ENCODE results near the gene MAEA. TPM values are rescaled to one million over a fixed set of nuclear protein-coding genes. Genes with fewer than 3 reads are reported as not detected.

MAEA gene
- total and polyA plus RNA-seq, 8 donors = 43.8 to 70.4 (median 56.1) TPM

DNA sequence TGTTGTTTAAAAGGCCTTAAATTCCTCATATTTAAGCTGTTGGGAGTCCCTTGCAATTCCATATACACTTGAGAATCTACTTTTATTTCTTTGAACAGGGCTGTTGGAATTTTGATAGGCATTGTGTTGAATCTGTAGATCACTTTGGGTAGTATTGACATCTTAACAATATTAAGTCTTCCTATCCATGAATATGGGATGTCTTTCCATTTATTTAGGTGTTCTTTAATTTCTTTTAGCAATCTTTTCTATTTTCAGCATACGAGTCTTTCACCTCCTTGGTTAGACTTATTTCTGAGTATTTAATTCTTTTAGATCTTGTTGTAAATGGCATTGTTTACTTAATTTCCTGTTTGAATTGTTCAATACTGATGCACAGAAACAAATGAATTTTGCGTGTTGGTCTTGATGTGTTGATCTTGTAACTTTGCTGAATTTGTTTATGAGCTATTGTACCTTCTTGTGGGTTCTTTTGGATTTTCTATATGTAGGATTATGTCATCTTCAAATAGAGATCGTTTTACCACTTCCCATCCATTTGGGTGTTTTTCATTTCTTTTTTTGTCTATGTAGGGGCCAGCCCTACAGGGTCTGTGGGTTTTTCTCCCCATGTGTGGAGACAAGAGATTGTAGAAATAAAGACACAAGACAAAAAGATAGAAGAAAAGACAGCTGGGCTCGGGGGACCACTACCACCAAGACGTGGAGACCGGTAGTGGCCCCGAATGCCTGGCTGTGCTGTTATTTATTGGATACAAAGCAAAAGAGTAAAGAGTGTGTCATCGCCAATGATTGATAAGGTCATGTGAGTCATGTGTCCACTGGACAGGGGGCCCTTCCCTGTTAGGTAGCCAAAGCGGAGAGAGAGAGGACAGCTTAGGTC, 22.6 kb upstream of the MAEA start:
- no peak overlapping the region for H3K27ac ChIP-seq
- intact Hi-C loops (cut with DNase I) = loop anchor here in 1 of 2 donors (10.0 kb wide), 1 partner anchor 132 kb away; no protein-coding TSS in a partner anchor
- no peak overlapping the region for H3K4me3 ChIP-seq
- H3K27me3 ChIP-seq = no peaks in the 10 kb centered on the region
- no peaks in the 10 kb centered on the region for H3K4me1 ChIP-seq
- ATAC-seq (no peak), DNase-seq (no peak)
- H3K36me3 ChIP-seq = no peaks in the 10 kb centered on the region
- peaks cover 0 to 13% of the 10 kb centered on the region in 2 donors for H3K9me3 ChIP-seq
- no peak for TF ChIP-seq CTCF (IDR thresholded peaks at IDR 0.05)

DNA sequence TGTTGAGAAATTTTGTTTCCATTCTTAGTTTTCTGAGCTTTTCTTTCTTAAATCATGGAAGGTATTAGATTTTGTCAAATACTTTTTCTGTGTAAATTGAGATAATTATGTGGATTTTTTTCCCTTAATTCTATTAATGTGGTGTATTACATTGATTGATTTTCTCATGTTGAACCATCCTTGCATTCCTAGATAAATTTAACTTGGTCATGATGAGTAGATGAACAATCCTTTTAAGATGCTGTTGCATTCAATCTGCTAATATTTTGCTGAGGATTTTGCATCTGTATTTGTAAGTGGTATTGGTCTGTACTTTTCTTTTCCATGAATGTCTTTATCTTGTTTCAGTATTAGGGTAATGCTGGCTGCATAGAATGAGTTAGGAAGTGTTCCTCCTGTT, 20.5 kb upstream of the MAEA start:
- H3K4me3 ChIP-seq = no peak overlapping the region
- H3K9me3 ChIP-seq = peaks cover 0 to 13% of the 10 kb centered on the region in 2 donors
- no peaks in the 10 kb centered on the region for H3K4me1 ChIP-seq
- ATAC-seq (no peak), DNase-seq (no peak)
- H3K36me3 ChIP-seq = no peaks in the 10 kb centered on the region
- no peak overlapping the region for H3K27ac ChIP-seq
- H3K27me3 ChIP-seq = no peaks in the 10 kb centered on the region
- intact Hi-C loops (cut with DNase I) = loop anchor here in 1 of 2 donors (10.0 kb wide), 1 partner anchor 134 kb away; no protein-coding TSS in a partner anchor
- TF ChIP-seq CTCF (IDR thresholded peaks at IDR 0.05) = no peak

- no peak for ATAC-seq
- no peaks in the 10 kb centered on the region for H3K36me3 ChIP-seq
- no peaks in the 10 kb centered on the region for H3K4me1 ChIP-seq
- H3K9me3 ChIP-seq = peaks cover 0 to 13% of the 10 kb centered on the region in 2 donors
- no peak for DNase-seq
- H3K27ac ChIP-seq = no peak overlapping the region
- H3K27me3 ChIP-seq = no peaks in the 10 kb centered on the region
- H3K4me3 ChIP-seq = no peak overlapping the region
- intact Hi-C loops (cut with DNase I) = no loop called here
- TF ChIP-seq CTCF (IDR thresholded peaks at IDR 0.05) = no peak
These were observed 18.0 kb upstream of the MAEA start for GRCh38 chr4:1271686-1272085.

GRCh38 chr4:1274871-1275270, 14.8 kb upstream of the MAEA start:
- DNase-seq = no peak
- Histone ChIP-seq H3K36me3 (no peaks in the 10 kb centered on the region), H3K4me3 (no peak overlapping the region), H3K4me1 (no peaks in the 10 kb centered on the region), H3K27ac (no peak overlapping the region), H3K27me3 (no peaks in the 10 kb centered on the region), H3K9me3 (peaks cover 0 to under 1% of the 10 kb centered on the region in 2 donors)
- ATAC-seq = no peak
- intact Hi-C loops (cut with DNase I) = no loop called here
- TF ChIP-seq CTCF (IDR thresholded peaks at IDR 0.05) = no peak

DNA sequence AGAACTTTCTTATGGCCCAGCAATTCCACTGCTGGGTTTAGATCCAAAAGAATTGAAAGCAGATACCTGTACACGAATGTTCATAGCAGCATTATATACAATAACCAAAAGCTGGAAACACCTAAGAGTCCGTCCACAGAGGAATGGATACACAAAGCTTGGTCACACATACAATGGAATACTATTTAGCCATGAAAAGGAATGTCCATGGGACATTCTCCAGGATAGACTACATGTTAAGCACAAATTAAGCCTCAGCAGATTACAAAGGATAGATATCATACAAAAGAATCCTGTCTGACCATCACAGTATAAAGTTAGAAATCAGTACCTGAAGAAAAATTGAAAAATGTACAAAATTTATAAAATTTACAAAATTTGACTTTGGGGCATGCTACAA, 12.7 kb upstream of the MAEA start:
- DNase-seq (no peak), ATAC-seq (no peak)
- Histone ChIP-seq H3K27ac (no peak overlapping the region), H3K27me3 (no peaks in the 10 kb centered on the region), H3K9me3 (no peaks in the 10 kb centered on the region), H3K4me3 (no peak overlapping the region), H3K4me1 (no peaks in the 10 kb centered on the region), H3K36me3 (no peaks in the 10 kb centered on the region)
- intact Hi-C loops (cut with DNase I) = no loop called here
- no peak for TF ChIP-seq CTCF (IDR thresholded peaks at IDR 0.05)
